Stimulated activated CD4-positive, alpha-beta T cell treated with anti-CD3 and anti-CD28 coated beads, Interleukin-12 subunit alpha, Interleukin-12 subunit beta, amount 100 ng/mL, for 4 hours (primary cell): ENCODE measurements around the gene PGAP2.
"Not testable (repeated sequence)": the region's sequence is repeated elsewhere in the genome, so short reads cannot be mapped to it uniquely, and the experiment has no call there.

Experiments used
- DNase-seq: peaks from one replicate; pipeline ENCODE4 v3.0.0-alpha.2; 2020

Gene PGAP2

GRCh38 chr11:3859373-3859881 lies 51.1 kb downstream of the PGAP2 start:
- no peak for DNase-seq

GRCh38 chr11:3860375-3860774 lies 52.0 kb downstream of the PGAP2 start:
- DNase-seq = no peak

- DNase-seq = not testable (repeated sequence)
Observed at GRCh38 chr11:3860898-3861393, 52.6 kb downstream of the PGAP2 start.

- no peak for DNase-seq
Observed at GRCh38 chr11:3861683-3862082, 53.3 kb downstream of the PGAP2 start.

- DNase-seq = no peak
Observed at GRCh38 chr11:3865388-3866193, 57.2 kb downstream of the PGAP2 start.

- no peak for DNase-seq
Observed at GRCh38 chr11:3866206-3866605, 57.8 kb downstream of the PGAP2 start.

GRCh38 chr11:3866836-3867208 lies 58.5 kb downstream of the PGAP2 start:
- no peak for DNase-seq

- no peak for DNase-seq
Observed at GRCh38 chr11:3867209-3868091, 59.1 kb downstream of the PGAP2 start.

GRCh38 chr11:3873712-3874349 lies 65.5 kb downstream of the PGAP2 start:
- DNase-seq = no peak
